Right lung (tissue), 5 donors: ENCODE data around the gene PPP3CA. TPM values are rescaled to one million over a fixed set of nuclear protein-coding genes. Genes with fewer than 3 reads are reported as not detected.

Experiments used
- DNase-seq, 2 donors: peaks; one replicate each; pipeline ENCODE4 v3.0.0-alpha.2; 2013
- polyA plus RNA-seq, 5 donors: library from polyadenylated mRNA; unstranded; fragments of 120-200 nt; gene quantifications; one replicate each; pipeline versions ENCODE4 v1.2.1 to v1.2.3, GENCODE V29; 2013; ENCODE audit warnings: inconsistent platforms in 1 of 5, low replicate concordance in 1 of 5; ENCODE audit not compliant: insufficient read length in 5 of 5, insufficient read depth in 1 of 5

PPP3CA gene
- polyA plus RNA-seq, 5 donors: 30.7 to 60.9 (median 44.4) TPM

DNA sequence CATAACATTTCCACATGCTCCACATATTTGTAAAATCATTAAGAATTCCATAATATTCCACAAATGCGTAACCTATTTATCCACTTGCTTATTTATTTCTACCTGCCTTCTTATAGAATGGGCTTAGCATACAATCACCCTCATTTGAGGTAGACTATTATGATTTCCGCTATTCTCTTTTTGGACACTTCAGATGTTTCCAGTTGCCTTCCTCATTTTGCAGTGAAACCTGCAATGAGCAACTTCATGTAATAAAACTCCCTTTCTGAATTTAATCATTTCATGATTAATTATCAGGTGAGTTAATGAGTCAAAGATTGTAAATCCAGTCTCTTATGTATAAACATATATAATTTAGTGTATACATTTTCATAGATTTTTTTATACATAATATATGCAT lies 58.0 kb downstream of the PPP3CA start:
- DNase-seq: no peak

GRCh38 chr4:101288365-101289145 lies 58.8 kb downstream of the PPP3CA start:
- no peak for DNase-seq

DNA sequence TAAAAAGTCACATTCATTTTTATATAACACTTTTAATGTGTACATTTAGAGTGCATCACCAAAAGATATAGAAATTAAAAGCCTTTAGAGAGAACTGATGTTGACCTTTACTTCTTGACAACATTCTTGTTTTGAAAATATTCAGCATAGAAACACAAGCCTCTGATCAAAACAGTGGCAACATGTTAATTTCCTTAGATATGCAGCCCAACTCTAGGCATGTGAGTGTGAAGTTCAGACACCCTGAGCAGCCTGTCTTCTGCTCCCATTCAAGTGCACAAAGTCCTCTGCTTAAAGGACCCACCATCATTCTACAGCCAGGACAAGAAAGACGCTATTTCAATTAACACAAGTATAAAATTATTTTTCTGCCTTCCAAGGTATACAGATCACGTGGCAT lies 60.0 kb downstream of the PPP3CA start:
- DNase-seq: no peak

GRCh38 chr4:101286663-101287062 lies 60.7 kb downstream of the PPP3CA start:
- no peak for DNase-seq

GRCh38 chr4:101285985-101286384 lies 61.3 kb downstream of the PPP3CA start:
- no peak for DNase-seq

DNA sequence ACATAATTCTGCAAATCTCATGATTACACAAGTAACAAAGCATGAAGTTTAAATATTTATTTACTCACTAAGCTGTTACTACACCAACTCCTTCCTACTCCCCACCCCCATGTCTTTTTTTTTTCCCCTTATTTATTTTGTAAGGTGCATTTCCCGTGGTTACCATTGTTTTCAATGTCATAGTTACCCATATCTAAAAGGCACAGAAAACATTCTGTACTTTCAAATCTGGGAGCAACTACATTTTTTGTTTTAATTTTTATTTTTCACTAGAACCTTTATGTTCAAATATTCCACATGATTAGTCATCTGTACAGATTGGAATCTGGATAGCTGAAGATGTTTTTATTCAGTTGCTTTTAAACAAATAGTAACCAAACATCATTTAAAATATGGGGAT lies 62.8 kb downstream of the PPP3CA start:
- DNase-seq: no peak

GRCh38 chr4:101283434-101283833 lies 63.9 kb downstream of the PPP3CA start:
- no peak for DNase-seq

DNA sequence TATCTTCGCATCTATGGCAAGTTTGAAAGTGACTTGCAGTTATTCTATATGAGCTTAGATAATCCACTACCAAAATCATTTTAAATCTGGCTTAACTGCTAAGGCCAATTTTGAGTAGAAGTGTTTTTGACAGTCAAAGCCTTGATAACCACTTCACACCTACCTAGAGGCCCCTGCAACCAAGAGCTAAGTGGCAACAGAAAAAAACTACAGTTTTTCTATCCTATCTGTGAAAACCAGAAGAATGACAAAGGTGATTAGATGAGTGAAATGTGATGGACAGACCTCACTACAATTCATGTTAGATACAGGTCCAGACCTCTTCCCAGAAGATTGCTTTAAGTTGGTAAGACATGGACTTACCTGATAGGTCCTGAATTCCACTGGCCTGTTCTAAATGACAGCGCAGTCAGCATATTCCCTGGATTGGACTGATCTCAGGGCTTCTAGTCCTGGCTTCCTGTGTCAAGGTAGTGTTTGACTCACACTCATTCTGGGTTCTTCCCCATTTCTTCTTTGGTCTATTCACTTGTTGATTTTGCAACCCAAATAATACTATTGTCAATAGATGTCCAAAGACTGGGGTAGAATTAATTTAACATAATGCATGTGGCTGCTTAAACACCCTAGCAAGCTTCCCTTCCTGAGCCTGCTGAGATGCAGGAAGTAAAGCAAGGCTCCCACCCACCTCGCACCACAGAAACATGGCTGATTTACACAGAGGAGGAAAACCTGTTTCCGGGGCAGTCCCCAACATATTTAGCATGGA lies 65.1 kb downstream of the PPP3CA start:
- DNase-seq: no peak

DNA sequence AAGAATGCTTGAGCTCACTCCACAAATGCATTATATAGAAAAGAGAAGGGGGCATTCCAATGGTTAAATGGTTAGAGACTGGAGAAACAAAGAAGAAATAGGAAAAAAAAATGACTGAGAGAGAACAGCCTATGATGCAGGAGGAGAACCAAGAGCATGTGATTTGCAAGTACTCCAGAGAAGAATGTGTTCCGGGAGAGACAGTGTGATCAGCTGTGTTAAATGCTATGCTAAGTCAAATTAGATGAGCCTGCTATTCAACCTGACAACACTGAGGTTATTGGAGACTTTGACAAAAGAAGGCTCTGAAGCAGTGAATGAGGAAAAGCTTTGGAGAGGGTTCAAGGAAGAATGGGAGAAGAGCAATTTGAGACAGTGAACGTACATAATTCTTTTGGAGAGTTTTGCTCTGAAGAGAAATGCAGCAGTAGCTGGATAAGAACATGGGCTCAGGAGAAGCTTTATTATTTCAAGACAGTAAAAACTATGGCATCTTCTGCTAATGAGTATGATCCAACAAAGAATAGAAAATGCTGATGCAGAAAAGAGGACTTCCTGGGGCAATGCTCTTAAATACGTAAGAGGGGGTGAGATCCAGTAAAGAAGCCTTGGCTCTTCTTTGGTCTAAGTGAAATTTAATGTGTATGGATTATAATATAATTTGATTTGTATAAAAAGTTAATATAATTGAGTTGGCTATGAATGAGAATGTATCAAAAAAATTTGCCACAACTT lies 66.3 kb downstream of the PPP3CA start:
- no peak for DNase-seq

DNA sequence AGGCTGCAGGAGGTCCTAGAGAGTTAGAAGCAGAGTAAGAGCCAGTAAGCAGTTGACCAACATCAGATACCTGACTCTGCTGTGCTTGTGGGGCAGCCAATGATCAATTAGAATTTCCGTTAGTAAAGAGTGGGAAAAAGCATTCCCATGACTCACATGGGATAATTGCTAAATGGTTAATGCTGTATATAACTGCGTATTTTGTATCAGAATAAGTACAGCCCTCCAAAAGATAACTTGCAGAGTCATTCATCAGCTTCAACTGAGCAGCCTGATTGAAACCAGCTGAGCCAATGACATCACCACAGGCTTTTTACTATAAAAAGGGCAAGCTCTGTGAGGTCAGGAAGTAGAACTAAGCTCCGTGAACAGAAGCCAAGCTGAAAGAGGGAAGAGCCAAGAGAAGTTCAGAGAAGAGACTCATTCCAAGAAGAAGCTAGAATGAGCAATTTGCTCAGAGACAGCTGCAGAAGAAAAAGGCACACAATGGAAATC lies 67.9 kb downstream of the PPP3CA start:
- DNase-seq: no peak

- no peak for DNase-seq
Measured at GRCh38 chr4:101277671-101278070, 69.7 kb downstream of the PPP3CA start.

GRCh38 chr4:101276661-101277060 lies 70.7 kb downstream of the PPP3CA start:
- no peak for DNase-seq

GRCh38 chr4:101274888-101275752 lies 72.2 kb downstream of the PPP3CA start:
- DNase-seq: no peak

- no peak for DNase-seq
Measured at GRCh38 chr4:101271516-101271915, 75.8 kb downstream of the PPP3CA start.

- no peak for DNase-seq
Measured at GRCh38 chr4:101269682-101270081, 77.6 kb downstream of the PPP3CA start.

- DNase-seq: no peak
Measured at GRCh38 chr4:101265816-101266172, 81.5 kb downstream of the PPP3CA start.

GRCh38 chr4:101264993-101265815 lies 82.1 kb downstream of the PPP3CA start:
- DNase-seq: no peak

GRCh38 chr4:101264512-101264911 lies 82.8 kb downstream of the PPP3CA start:
- no peak for DNase-seq

GRCh38 chr4:101262683-101263082 lies 84.6 kb downstream of the PPP3CA start:
- DNase-seq: no peak

DNA sequence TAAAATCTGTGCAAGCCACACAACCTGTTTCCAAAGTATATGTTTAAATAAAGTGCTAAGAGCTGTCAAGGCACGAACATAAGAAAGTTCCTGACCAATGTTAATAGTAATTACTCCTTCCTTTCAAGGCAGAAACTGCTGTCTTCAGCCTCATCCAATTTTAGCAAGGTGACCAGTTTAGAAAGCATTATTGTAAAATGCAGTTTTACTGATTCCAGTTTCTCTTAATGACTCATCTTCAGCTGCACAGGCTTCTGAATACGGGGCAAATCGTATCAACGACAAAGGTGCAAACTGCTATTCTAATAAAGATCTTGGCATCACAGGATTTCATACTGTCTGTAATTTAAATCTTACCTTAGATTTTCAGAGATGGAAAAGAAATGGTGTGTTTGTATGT lies 87.5 kb downstream of the PPP3CA start:
- no peak for DNase-seq

- no peak for DNase-seq
Measured at GRCh38 chr4:101258883-101259282, 88.4 kb downstream of the PPP3CA start.
